HG02885 (cell line): ENCODE measurements around the gene RBM34.
"Not testable (repeated sequence)": the region's sequence is repeated elsewhere in the genome, so short reads cannot be mapped to it uniquely, and the experiment has no call there.

Experiments
- ATAC-seq: cut with Tn5 transposase; IDR thresholded peaks from one replicate; pipeline ENCODE4 v1.9.1; 2021; ENCODE audit warnings: mild to moderate bottlenecking; ENCODE audit not compliant: unreplicated experiment, poor library complexity

RBM34 gene

GRCh38 chr1:235124111-235124510 lies 36.9 kb downstream of the RBM34 start:
- no peak for ATAC-seq

DNA sequence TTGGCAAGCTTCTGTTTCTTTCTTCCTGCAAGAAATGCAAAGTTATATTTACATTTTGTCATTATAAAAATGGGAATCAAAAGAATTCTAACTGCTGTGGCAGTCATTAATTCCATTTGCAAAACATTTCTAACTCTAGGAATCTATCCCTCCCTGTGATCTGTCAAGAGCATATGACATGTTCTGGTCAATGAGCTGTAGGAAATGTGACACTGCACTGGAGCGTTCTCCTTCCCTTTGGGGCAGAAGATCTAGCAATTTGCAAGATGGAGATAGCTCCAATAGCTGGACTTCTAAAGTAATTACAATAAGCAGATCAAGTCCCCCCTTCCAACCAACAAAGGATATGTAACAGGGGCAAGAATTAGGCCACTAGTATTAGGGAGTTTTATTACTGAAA lies 38.7 kb downstream of the RBM34 start:
- no peak for ATAC-seq

- ATAC-seq, result no peak
Measured at GRCh38 chr1:235113183-235113917, 47.7 kb downstream of the RBM34 start.

DNA sequence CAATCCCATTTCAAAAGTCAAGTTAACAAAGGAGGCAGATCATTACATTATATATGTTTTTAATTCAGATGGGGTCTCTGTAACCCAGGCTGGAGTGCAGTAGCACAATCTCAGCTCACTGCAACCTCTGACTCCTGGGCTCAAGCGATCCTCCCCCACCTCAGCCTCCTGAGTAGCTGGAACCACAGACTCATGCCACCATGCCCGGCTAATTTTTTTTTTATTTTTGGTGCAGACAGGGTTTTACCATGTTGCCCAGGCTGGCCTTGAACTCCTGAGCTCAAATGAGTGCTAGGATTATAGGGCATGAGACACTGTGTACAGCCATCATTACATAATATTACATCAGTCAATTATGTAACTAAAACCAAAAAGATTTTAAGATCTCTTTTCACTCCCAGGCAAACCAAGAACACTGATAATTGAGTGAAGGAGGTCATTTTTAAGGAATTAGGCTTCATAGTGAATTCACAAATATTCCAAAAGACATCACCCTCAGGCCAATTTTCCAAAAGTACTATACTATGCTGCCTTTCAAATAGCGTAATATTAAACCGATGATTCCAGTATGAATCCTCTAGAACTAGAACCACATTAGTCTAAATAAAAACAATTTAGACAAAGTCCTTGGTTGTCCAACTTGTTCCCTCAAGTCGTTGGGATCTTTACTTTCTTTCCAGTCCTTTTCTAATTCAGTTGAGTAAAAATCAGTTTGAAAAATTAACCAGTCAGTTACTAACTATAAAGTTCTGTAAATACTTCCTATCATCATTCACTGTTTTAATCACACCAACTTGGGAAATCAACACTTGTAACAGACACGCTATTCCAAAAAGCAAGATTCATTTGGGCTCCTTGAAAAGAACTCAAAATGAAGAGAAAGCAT lies 48.5 kb downstream of the RBM34 start:
- no peak for ATAC-seq

GRCh38 chr1:235111107-235111506 lies 49.9 kb downstream of the RBM34 start:
- ATAC-seq, result no peak

GRCh38 chr1:235108876-235109275 lies 52.2 kb downstream of the RBM34 start:
- ATAC-seq, result no peak

DNA sequence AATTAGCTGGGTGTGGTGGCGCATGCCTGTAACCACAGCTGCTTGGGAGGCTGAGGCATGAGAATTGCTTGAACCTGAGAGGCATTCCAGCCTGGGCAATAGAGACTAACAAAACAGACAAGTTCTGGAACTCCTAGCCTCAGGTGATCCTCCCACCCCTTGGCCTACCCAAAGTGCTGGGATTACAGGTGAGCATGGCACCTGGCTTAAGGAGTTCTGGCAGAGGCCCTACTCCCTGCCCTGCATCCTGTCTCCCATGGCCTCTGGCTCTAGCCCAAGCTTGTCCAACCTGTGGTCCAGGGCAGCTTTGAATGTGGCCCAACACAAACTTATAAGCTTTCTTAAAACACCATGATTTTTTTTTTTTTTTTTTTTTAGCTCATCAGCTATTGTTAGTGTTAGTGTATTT lies 52.9 kb downstream of the RBM34 start:
- ATAC-seq, result no peak

- no peak for ATAC-seq
Measured at GRCh38 chr1:235107368-235108184, 53.5 kb downstream of the RBM34 start.

GRCh38 chr1:235106457-235106856 lies 54.6 kb downstream of the RBM34 start:
- ATAC-seq, result no peak

DNA sequence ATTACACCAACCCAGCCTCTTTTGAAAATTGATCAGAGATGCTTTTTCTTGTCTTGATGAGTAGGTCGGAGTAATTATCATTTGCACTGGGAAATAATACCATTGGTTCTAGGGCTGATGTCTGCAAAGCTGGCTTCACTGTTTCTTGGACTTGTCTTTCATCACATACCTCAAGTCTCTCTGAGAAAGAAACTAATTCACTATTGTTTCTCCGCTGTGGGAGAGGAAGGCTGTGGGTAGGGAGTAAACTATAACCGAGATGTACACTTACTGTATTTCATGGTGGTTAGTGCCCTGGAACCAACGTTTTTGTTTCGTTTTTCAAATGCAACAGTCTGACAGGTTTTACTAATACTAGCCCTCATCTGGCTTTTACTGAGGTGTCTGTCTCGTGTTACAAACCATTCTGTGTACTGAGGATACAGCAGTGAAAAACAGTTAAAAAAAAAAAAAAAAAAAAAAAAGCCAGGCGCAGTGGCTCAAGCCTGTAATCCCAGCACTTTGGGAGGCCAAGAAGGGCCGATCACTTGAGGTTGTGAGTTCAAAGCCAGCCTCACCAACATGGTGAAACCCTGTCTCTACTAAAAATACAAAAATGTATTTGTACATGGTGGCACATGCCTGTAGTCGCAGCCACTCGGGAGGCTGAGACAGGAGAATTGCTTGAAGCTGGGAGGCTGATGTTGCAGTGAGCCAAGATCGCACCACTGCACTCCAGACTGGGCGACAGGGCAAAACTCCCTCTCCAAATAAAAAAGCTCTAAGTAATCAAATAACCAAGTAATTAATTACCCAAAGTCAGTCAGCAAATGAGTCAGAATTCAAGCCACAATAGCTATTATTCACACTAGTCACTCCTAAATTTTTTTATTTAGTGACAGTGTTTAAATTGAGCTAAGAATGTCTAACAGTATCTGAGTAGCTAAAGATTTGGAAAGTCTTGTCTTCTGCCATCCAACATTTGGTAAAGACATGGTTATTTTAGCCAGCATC lies 55.7 kb downstream of the RBM34 start:
- peak; percentile 83 for ATAC-seq

- ATAC-seq, result no peak
Measured at GRCh38 chr1:235102993-235103411, 58.0 kb downstream of the RBM34 start.

- no peak for ATAC-seq
Measured at GRCh38 chr1:235102259-235102582, 58.8 kb downstream of the RBM34 start.

DNA sequence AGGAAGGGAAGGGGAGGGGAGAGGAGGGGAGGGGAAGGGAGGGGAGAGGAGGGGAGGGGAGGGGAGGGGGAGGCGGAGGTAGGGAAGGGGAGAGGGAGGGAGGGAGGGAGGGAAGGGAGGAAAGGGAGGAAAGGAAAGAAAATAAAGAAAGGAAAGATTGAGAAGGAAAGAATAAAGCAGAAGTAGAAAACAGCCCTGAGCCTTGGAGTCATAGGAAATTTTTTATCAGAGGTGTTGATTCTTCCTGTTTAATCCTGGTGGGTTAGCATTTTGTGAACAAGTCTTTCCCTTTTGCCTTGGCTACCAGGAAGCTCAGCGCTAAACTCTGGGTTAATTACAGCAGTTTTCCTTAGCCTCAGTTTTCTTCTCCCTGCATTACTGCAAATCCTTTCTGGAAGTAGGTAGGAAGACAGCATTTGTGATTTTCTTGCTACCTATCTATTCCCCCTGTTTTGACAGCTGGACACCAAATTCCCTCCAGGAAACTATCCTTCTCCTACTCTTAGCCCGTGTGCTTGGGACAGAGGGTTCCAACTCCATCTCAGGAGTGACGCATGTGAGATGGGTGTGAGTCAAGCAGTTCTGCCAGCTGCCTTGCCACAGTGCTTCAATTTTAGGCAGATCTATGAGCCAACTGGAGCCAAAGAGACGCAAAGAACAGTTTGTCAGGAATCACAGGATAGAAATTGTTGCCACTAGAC lies 59.3 kb downstream of the RBM34 start:
- ATAC-seq, result no peak

DNA sequence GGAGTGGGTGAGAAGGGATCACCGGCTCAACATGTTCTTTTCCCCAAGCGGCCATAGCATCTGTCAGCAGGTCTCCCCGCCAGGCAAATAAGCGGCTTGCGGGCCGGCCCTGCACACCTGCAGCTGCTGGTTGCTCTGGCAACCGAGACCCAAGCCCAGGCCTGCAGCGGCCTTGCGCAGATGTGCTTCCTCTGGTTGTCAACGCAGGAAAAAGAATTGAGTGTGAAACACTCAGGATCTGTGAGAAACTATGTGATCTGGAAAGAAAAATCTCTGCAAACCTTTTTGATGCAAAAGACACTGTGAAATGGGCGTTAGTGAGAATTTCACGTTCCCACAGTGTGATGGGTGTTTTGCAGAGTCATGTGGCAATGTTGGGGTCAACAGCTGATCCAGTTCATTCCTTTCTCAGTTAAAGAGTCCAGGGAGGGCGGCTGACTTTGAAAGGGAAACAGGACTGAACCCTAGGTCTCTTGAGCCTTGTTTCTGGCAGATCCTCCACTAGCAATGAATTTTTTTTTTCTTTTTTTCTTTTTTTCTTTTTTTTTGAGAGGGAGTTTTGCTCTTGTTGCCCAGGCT lies 60.8 kb downstream of the RBM34 start:
- ATAC-seq, result no peak

- ATAC-seq, result no peak
Measured at GRCh38 chr1:235098991-235099390, 62.1 kb downstream of the RBM34 start.

DNA sequence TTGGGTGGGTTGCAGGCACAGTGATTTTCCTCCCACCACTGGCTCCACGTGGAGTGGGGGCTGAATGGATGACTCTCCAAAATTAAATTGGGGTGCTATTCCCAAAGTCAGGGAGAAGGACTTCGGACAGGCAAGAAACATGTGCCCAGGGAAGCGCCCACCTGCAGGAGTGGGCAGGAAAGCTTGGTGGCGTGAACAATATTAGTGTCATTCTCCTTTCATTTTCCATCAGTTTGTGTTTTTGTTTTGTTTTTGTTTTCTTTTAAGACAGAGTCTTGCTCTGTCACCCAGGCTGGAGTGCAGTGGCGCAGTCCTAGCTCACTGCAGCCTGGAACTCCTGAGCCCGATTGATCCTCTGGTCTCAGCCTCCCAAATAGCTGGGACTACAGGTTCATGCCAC lies 62.5 kb downstream of the RBM34 start:
- ATAC-seq, result no peak

- ATAC-seq, result not testable (repeated sequence)
Measured at GRCh38 chr1:235097501-235097900, 63.5 kb downstream of the RBM34 start.

DNA sequence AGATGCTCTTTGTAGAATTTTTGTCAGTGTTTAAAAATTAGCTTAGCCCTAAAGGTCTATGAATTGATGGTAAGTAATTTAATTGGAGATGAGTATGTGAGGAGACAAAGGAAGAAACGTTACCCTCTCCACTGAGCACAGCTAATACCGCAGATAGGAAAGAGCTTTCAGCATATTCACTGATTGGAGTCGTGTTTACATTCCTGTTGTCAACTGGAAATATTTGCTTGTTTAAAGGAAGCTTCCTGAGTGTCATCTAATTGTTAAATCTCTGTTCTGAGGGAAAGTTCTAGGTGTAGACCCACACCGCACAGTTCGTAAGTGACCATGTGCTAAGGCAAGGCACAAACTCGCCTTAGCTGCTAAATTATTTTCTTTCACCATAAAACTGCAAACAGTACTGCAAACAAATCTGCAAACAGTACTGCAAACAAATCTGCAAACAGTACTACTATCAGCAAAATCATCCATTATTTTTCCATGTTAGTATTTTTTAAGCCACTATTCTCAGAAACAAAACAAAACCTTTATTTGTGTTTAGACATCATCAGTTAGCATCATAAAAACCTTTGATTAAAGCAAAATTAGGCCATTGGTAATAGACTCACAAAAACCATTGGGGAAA lies 65.0 kb downstream of the RBM34 start:
- ATAC-seq, result no peak
